ENCODE results near the gene WNT7B. TPM values are rescaled to one million over a fixed set of nuclear protein-coding genes. Genes with fewer than 3 reads are reported as not detected.

WNT7B gene
- total RNA-seq, 1 experiment from 2014 or later = 0.57 TPM

GRCh38 chr22:45891471-45891995, 85.4 kb downstream of the WNT7B start:
- Histone ChIP-seq H3K9me3 (no peaks in the 10 kb centered on the region), H3K27me3 (replicated peaks; ENCODE audit: control insufficient read depth, insufficient read depth, low read length) (no peaks in the 10 kb centered on the region), H3K4me1 (peaks cover 4% of the 10 kb centered on the region; the same call in 1 of the 2 replicates), H3K4me3 (ENCODE audit: low read depth, low read length) (no peak overlapping the region), H3K36me3 (ENCODE audit: control insufficient read depth, insufficient read depth, low read length) (no peaks in the 10 kb centered on the region)
- TF ChIP-seq CTCF (IDR thresholded peaks at IDR 0.05; ENCODE audit: insufficient read depth in 1 of 2, low read depth in 1 of 2, low read length in 1 of 2, severe bottlenecking in 1 of 2, unreplicated experiment in 1 of 2) = no peak
- Mint-ChIP-seq H3K4me3 (ENCODE audit: unreplicated experiment) (no peak overlapping the region), H3K9me3 (ENCODE audit: unreplicated experiment) (no peaks in the 10 kb centered on the region), H3K4me1 (ENCODE audit: low read depth, unreplicated experiment) (no peaks in the 10 kb centered on the region), H3K27me3 (ENCODE audit: insufficient read depth, unreplicated experiment) (no peaks in the 10 kb centered on the region), H3K27ac (ENCODE audit: unreplicated experiment) (no peak overlapping the region), H3K36me3 (ENCODE audit: insufficient read depth, unreplicated experiment) (no peaks in the 10 kb centered on the region)
- POLR2A ChIA-PET = no interaction called here
- CTCF ChIA-PET = no interaction called here
- no peak for DNase-seq
- BruUV-seq (replicated peaks) = no TSS peak
- intact Hi-C loops (cut with micrococcal nuclease; ENCODE audit: unreplicated experiment) = no loop called here

- BruUV-seq (replicated peaks) = no TSS peak
- no peak overlapping the region for H3K27ac Mint-ChIP-seq (ENCODE audit: unreplicated experiment)
- Histone ChIP-seq H3K4me3 (ENCODE audit: low read depth, low read length) (no peak overlapping the region), H3K27me3 (replicated peaks; ENCODE audit: control insufficient read depth, insufficient read depth, low read length) (no peaks in the 10 kb centered on the region), H3K9me3 (no peaks in the 10 kb centered on the region), H3K4me1 (no peaks in the 10 kb centered on the region), H3K36me3 (ENCODE audit: control insufficient read depth, insufficient read depth, low read length) (no peaks in the 10 kb centered on the region)
- no peak for DNase-seq
- intact Hi-C loops (cut with micrococcal nuclease; ENCODE audit: unreplicated experiment) = no loop called here
- H3K36me3 Mint-ChIP-seq (ENCODE audit: insufficient read depth, unreplicated experiment) = no peaks in the 10 kb centered on the region
- ChIA-PET CTCF (no interaction called here), POLR2A (no interaction called here)
- no peaks in the 10 kb centered on the region for H3K9me3 Mint-ChIP-seq (ENCODE audit: unreplicated experiment)
- TF ChIP-seq CTCF (IDR thresholded peaks at IDR 0.05; ENCODE audit: insufficient read depth in 1 of 2, low read depth in 1 of 2, low read length in 1 of 2, severe bottlenecking in 1 of 2, unreplicated experiment in 1 of 2) = no peak
- no peak overlapping the region for H3K4me3 Mint-ChIP-seq (ENCODE audit: unreplicated experiment)
- H3K4me1 Mint-ChIP-seq (ENCODE audit: low read depth, unreplicated experiment) = no peaks in the 10 kb centered on the region
- no peaks in the 10 kb centered on the region for H3K27me3 Mint-ChIP-seq (ENCODE audit: insufficient read depth, unreplicated experiment)
These were observed 85.9 kb downstream of the WNT7B start for GRCh38 chr22:45891021-45891421.

GRCh38 chr22:45890351-45890635, 86.7 kb downstream of the WNT7B start:
- Mint-ChIP-seq H3K27ac (ENCODE audit: unreplicated experiment) (no peak overlapping the region), H3K9me3 (ENCODE audit: unreplicated experiment) (no peaks in the 10 kb centered on the region), H3K36me3 (ENCODE audit: insufficient read depth, unreplicated experiment) (no peaks in the 10 kb centered on the region), H3K4me1 (ENCODE audit: low read depth, unreplicated experiment) (no peaks in the 10 kb centered on the region), H3K27me3 (ENCODE audit: insufficient read depth, unreplicated experiment) (no peaks in the 10 kb centered on the region), H3K4me3 (ENCODE audit: unreplicated experiment) (no peak overlapping the region)
- no TSS peak for BruUV-seq (replicated peaks)
- intact Hi-C loops (cut with micrococcal nuclease; ENCODE audit: unreplicated experiment) = no loop called here
- no peak for TF ChIP-seq CTCF (IDR thresholded peaks at IDR 0.05; ENCODE audit: insufficient read depth in 1 of 2, low read depth in 1 of 2, low read length in 1 of 2, severe bottlenecking in 1 of 2, unreplicated experiment in 1 of 2)
- Histone ChIP-seq H3K27me3 (replicated peaks; ENCODE audit: control insufficient read depth, insufficient read depth, low read length) (no peaks in the 10 kb centered on the region), H3K4me1 (no peaks in the 10 kb centered on the region), H3K36me3 (ENCODE audit: control insufficient read depth, insufficient read depth, low read length) (no peaks in the 10 kb centered on the region), H3K9me3 (no peaks in the 10 kb centered on the region), H3K4me3 (ENCODE audit: low read depth, low read length) (no peak overlapping the region)
- CTCF ChIA-PET = no interaction called here
- POLR2A ChIA-PET = no interaction called here
- DNase-seq = no peak

Data from Caco-2 (cell line).